B cell (primary cell): ENCODE data around the gene LTO1.

ENCODE experiments used
- EZH2 ChIP-seq: IDR thresholded peaks from 2 replicates; pipeline ENCODE4 v1.6.1; 2012; ENCODE audit warnings: borderline replicate concordance, low read depth, mild to moderate bottlenecking, moderate library complexity, low read length; ENCODE audit not compliant: insufficient read depth, poor library complexity, severe bottlenecking
- TF ChIP-seq, protein P1 (sequence below): fragments of 200-600 bp; IDR thresholded peaks from one replicate; pipeline ENCODE4 v1.8.0; 2022; ENCODE audit warnings: antibody characterized with exemption, mild to moderate bottlenecking

DNA sequence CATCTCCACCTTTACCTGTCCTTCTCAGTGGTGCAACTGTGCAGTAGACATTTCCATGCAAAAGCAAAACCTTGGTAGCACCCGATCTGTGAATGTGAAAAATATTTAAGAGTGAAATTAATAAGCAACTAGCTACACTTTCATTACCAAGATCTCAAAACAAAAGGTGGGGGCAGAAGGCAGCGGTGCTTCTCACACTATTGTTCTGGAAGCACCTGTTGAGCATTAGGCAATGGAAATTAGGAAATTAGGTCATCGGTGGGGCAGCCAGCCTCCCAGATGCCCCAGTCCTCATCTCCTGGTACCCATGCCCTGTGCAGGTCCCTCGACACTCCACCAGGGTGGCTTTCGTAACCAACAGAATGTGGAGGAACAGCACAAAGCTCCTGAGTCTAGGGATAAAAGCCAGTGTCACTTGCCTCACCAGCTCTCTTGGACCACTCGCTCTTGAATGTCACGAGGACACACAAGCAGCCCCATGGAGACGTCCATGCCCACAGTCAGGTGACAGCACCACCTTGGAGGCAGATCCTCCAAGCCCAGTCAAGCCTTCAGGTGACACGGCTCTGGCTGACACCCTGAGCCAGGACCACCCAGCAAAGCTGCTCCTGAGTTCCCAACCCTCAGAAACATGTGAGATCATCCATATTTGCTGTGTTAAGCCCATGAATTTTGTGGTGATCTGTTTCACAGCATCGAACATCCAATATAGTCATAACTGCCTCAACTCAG is 3.3 kb downstream of the LTO1 start:
- TF ChIP-seq, protein P1, sequence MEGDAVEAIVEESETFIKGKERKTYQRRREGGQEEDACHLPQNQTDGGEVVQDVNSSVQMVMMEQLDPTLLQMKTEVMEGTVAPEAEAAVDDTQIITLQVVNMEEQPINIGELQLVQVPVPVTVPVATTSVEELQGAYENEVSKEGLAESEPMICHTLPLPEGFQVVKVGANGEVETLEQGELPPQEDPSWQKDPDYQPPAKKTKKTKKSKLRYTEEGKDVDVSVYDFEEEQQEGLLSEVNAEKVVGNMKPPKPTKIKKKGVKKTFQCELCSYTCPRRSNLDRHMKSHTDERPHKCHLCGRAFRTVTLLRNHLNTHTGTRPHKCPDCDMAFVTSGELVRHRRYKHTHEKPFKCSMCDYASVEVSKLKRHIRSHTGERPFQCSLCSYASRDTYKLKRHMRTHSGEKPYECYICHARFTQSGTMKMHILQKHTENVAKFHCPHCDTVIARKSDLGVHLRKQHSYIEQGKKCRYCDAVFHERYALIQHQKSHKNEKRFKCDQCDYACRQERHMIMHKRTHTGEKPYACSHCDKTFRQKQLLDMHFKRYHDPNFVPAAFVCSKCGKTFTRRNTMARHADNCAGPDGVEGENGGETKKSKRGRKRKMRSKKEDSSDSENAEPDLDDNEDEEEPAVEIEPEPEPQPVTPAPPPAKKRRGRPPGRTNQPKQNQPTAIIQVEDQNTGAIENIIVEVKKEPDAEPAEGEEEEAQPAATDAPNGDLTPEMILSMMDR = no peak
- TF ChIP-seq EZH2 = no peak
